Renal cortex interstitium (tissue), 15 donors: ENCODE measurements around the gene PRRX1. TPM values are rescaled to one million over a fixed set of nuclear protein-coding genes. Genes with fewer than 3 reads are reported as not detected.

ENCODE experiments used
- DNase-seq, 11 donors: peaks; one replicate each; pipeline ENCODE4 v3.0.0-alpha.2; 2013; ENCODE audit warnings: low read depth in 9 of 11, low spot score in 4 of 11; ENCODE audit errors: extremely low read depth in 1 of 11
- long read RNA-seq, 16 experiments: transcript quantifications; one replicate each; lab custom pipeline, GENCODE V29; 2026
- polyA plus RNA-seq, 3 donors: library from polyadenylated mRNA; unstranded; fragments of 120-200 nt; gene quantifications; one replicate each; pipeline ENCODE4 v1.2.1, GENCODE V29; 2013; ENCODE audit not compliant: insufficient read length in 3 of 3

The PRRX1 gene
- 1 to 10 TPM; 1.2 to 4.2 (median 1.4) TPM for polyA plus RNA-seq
- long read RNA-seq, donor 1, full-length matches to known transcripts = 1 of 1 reads
- long read RNA-seq, donor 1, partial matches to known transcripts = 0 of 1 reads
- long read RNA-seq, donor 1, other reads (novel, unspliced or antisense) = 0 of 1 reads
- long read RNA-seq, donor 2, full-length matches to known transcripts = 4 of 4 reads
- long read RNA-seq, donor 2, partial matches to known transcripts = 0 of 4 reads
- long read RNA-seq, donor 2, other reads (novel, unspliced or antisense) = 0 of 4 reads
- long read RNA-seq, donor 3, full-length matches to known transcripts = 3 of 3 reads
- long read RNA-seq, donor 3, partial matches to known transcripts = 0 of 3 reads
- long read RNA-seq, donor 3, other reads (novel, unspliced or antisense) = 0 of 3 reads
- long read RNA-seq, donor 4 = 0 reads
- long read RNA-seq, donor 5 = 0 reads
- long read RNA-seq, donor 6, partial matches to known transcripts = 0 of 1 reads
- long read RNA-seq, donor 6, other reads (novel, unspliced or antisense) = 0 of 1 reads
- long read RNA-seq, donor 7, full-length matches to known transcripts = 1 of 1 reads
- long read RNA-seq, donor 7, partial matches to known transcripts = 0 of 1 reads
- long read RNA-seq, donor 7, other reads (novel, unspliced or antisense) = 0 of 1 reads
- long read RNA-seq, donor 8 = 0 reads
- long read RNA-seq, donor 9 = 0 reads
- long read RNA-seq, donor 10 = 0 reads
- long read RNA-seq, donor 11 = 0 reads
- long read RNA-seq, donor 12 = 0 reads
- long read RNA-seq, donor 13, full-length matches to known transcripts = 1 of 1 reads
- long read RNA-seq, donor 13, partial matches to known transcripts = 0 of 1 reads
- long read RNA-seq, donor 13, other reads (novel, unspliced or antisense) = 0 of 1 reads
- long read RNA-seq, donor 14 = 0 reads
- long read RNA-seq, donor 15 = 0 reads
- long read RNA-seq, donor 16 = 0 reads

DNA sequence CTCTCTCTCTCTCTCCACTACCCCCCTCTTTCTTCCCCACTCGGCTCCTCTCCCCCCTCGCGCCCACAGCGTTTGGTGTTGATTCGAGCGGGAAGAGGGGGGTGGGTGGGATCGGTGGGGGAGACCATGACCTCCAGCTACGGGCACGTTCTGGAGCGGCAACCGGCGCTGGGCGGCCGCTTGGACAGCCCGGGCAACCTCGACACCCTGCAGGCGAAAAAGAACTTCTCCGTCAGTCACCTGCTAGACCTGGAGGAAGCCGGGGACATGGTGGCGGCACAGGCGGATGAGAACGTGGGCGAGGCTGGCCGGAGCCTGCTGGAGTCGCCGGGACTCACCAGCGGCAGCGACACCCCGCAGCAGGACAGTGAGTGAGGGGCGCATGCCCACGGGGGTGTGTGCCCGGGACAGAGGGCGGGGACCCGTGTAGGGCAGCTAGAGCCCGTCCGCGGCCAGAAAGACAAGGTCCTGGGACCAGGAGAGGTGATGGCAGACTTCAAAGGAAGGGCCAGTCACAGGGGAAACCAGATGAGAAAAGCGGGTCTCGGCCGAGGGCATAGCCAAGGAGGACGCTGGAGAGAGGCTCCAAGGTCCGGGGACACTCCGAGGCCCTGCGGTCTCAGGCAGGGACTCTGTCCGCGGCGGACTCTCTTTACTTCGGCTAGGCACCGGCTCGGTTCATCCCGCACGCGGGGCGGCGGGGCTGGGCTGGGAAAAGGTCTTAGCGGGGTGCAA, at the start of gene PRRX1:
TSS of gene PRRX1 (plus strand) at position 39 of the 735 bp plus-strand sequence. CDS start at position 127, 88 bp downstream.
- DNase-seq = no peak

GRCh38 chr1:170617591-170618330, 46.2 kb upstream of the PRRX1 start:
- DNase-seq = no peak

GRCh38 chr1:170618421-170618820, 45.5 kb upstream of the PRRX1 start:
- no peak for DNase-seq

GRCh38 chr1:170619241-170620028, 44.5 kb upstream of the PRRX1 start:
- DNase-seq = no peak

- DNase-seq = no peak
These were observed 43.8 kb upstream of the PRRX1 start for GRCh38 chr1:170620164-170620563.

- no peak for DNase-seq
These were observed 40.8 kb upstream of the PRRX1 start for GRCh38 chr1:170623171-170623570.

- no peak for DNase-seq
These were observed 39.8 kb upstream of the PRRX1 start for GRCh38 chr1:170624146-170624545.

DNA sequence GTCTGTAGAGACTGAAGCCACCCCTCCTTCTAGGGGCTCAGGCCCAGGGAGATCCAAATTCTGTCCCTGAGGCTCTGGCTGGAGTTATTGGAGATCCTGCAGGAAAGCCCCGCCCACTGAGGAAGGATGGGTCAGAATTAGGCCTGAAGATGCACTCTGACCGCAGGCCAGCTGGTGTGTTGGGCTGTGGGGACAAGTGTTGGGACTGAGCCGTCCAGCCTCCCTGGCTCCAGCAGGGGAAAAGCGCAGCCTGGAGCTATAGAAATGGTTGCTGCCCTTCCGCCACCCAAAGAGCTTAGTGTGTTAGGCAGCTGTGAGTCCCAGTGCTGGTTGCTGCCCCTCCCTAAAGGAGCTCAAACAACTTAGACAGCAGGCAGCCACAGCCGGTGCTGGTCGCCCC, 33.0 kb upstream of the PRRX1 start:
- no peak for DNase-seq

GRCh38 chr1:170634293-170634692, 29.6 kb upstream of the PRRX1 start:
- DNase-seq = no peak

DNA sequence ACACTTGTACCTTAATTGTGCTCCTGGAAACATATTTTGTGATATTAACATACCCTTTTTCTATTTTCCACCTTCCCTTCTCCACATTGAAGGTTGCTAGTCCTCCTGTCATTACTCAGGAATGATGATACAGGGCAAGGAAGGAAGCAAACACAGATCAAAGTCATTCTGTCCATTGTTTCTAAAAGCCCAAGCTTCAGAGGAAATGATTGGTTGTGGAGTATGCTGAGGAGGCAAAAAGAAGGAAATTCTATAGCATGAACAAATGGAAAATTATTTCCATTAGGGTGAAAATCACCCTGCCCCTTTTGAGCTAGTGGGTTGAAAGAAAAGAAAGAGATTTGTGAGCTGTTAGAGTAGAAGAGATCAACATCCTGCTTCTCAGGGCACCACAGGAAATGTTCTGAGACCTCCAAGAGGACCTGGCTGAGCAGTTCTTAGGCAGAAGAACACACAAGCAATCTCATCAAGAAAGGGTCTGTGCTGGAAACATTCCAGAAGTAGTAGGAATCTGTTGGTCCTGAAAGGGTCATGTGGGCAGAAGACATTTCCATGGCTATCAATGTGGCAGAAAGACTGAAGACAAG, 29.0 kb upstream of the PRRX1 start:
- DNase-seq = no peak

- no peak for DNase-seq
These were observed 23.4 kb upstream of the PRRX1 start for GRCh38 chr1:170640581-170640980.

DNA sequence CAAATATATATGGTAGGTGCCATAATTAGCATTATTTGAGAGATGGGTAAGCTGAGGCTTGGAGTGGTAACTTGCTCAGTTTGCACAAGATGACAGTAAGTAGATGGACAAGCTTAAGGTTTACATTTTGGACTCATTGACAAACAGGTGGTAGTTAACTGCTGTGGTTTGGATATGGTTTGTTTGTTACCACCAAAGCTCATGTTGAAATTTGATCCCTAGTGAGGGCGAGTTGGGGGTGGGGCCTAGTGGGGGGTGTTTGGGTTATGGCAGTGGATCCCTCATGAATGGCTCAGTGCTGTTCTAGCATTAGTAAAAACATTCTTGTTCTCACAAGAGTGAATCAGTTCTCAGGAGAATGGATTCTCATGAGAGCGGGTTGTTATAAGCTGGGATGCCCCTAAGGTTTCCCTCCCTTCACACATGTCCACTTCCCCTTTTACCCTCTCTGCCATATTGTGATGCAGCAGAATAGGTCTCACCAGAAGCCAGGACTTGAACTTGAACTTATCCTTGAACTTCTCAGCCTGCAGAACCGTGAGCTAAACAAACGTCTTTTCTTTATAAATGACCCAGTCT, 6.6 kb upstream of the PRRX1 start:
- no peak for DNase-seq

DNA sequence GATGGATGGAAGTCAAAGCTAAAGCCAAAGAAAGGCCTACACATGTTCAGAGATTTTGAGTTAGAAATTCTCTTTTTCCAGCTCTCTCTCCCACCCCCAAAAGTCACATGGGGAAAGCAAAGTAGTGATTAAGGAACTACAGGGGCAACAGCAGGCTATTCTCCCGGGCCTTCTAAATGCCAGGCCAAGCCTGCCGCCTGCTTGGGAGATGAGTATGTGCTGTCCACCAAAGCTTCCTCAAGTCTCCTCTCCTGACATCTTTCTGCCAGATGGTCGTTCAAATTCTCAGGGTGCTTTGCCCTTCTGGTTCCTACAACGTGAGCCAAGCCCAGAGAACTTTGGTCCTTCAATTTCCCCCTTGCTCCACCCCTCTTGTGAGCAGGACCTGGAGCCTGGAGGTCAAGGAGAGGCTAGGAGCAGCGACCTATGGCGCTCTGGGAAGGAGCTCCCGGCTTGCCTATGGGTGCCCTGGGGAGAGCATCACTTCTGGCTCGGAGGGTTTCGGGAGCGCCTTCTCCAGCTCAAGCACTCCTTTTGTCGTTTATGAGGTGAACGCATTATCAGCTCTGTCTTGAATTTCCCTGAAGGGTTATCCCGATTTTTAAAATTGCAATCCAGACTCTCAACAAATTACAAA, 4.4 kb upstream of the PRRX1 start:
- no peak for DNase-seq

DNA sequence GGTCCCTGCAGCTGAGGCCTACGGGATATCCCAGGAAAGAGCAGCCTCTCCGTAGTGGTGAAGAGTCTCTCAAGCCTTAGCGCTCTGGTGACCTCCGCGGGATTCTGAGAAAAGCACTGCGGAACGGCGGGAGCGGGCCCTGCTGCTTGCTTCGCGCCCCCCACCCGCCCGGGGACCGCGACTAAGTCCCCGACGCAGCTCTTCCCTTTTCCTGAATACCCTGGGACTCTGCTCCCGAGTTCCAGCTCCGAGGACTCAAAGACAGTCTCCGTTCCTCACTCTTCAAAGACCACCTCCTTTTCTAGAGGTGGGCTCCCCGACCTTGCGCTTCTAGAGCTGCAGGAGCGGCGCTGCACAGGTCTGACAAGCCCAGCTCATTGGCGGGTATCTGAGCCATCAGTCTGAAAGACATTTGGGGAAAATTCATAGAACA, 3.6 kb upstream of the PRRX1 start:
- no peak for DNase-seq

DNA sequence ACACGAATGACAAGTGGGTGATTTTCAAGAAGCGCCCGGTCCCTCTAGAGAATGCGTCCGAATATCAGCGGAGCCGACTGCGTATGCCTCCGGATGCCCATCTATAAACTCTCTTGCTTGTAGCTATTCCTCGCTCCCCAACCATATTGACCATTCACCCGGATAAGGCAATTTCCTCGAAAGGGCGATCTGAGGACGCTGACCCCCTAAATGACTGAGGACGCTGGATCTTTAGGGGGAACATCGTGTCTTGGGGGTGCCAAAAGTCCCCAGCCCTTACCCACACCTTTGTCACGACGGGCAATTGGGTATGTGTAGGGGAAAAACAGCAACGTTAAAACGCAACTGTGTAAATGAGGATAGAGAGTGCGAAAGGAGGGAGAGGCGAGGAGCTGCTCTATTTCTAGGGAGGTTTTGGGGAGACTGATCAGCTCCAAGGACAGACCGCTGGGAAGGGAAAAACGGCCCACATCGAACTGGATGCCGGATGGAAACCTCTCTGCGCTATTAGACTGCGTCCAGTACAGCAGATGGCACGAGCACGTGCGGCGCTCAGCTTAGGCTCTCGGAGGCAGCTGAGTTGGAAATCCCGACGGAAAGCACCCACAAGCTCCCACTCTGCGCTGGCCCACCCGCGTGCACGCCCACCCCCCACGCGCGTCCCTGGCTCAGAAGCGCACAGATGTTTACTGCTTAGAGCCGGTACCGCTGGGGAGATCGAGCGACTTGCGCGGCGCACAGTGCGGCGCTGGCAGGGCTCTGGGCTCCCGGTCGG, 2.9 kb upstream of the PRRX1 start:
- DNase-seq = no peak
